CD4-positive, alpha-beta T cell treated with Interleukin-15 for 4 hours (primary cell): ENCODE results near the gene TNC.

Experiments
- DNase-seq: peaks from one replicate; pipeline ENCODE4 v3.0.0-alpha.2; 2020; ENCODE audit warnings: low spot score

Gene TNC

GRCh38 chr9:115099901-115100300 is 18.1 kb downstream of the TNC start:
- DNase-seq: no peak

- no peak for DNase-seq
These were observed 19.6 kb downstream of the TNC start for GRCh38 chr9:115098226-115098965.

- no peak for DNase-seq
These were observed 24.4 kb downstream of the TNC start for GRCh38 chr9:115093520-115093919.

- DNase-seq: no peak
These were observed 27.5 kb downstream of the TNC start for GRCh38 chr9:115090486-115090885.

GRCh38 chr9:115088860-115089259 is 29.1 kb downstream of the TNC start:
- DNase-seq: no peak

- no peak for DNase-seq
These were observed 31.1 kb downstream of the TNC start for GRCh38 chr9:115086886-115087285.

- DNase-seq: no peak
These were observed 31.5 kb downstream of the TNC start for GRCh38 chr9:115086461-115086860.

GRCh38 chr9:115085773-115086377 is 32.1 kb downstream of the TNC start:
- no peak for DNase-seq

GRCh38 chr9:115084709-115085108 is 33.2 kb downstream of the TNC start:
- DNase-seq: no peak

- DNase-seq: no peak
These were observed 33.8 kb downstream of the TNC start for GRCh38 chr9:115084157-115084556.

GRCh38 chr9:115080242-115080641 is 37.7 kb downstream of the TNC start:
- no peak for DNase-seq

- DNase-seq: no peak
These were observed 38.8 kb downstream of the TNC start for GRCh38 chr9:115079156-115079555.

- DNase-seq: no peak
These were observed 44.5 kb downstream of the TNC start for GRCh38 chr9:115073456-115073855.

GRCh38 chr9:115071176-115071575 is 46.8 kb downstream of the TNC start:
- DNase-seq: no peak

GRCh38 chr9:115069771-115070170 is 48.2 kb downstream of the TNC start:
- DNase-seq: no peak

- DNase-seq: no peak
These were observed 48.7 kb downstream of the TNC start for GRCh38 chr9:115069302-115069701.

- DNase-seq: no peak
These were observed 49.9 kb downstream of the TNC start for GRCh38 chr9:115068031-115068430.

GRCh38 chr9:115063058-115063845 is 54.7 kb downstream of the TNC start:
- no peak for DNase-seq

- no peak for DNase-seq
These were observed 59.2 kb downstream of the TNC start for GRCh38 chr9:115058684-115059315.

- DNase-seq: no peak
These were observed 59.8 kb downstream of the TNC start for GRCh38 chr9:115058175-115058574.

GRCh38 chr9:115057559-115057958 is 60.4 kb downstream of the TNC start:
- DNase-seq: no peak

GRCh38 chr9:115050002-115050490 is 67.9 kb downstream of the TNC start:
- DNase-seq: no peak
